Epithelial cell of esophagus (primary cell): ENCODE data around the gene JUN.

Experiments
- DNase-seq: peaks from one replicate; pipeline ENCODE4 v3.0.0; 2010; ENCODE audit warnings: low read depth
- H3K4me3 ChIP-seq: 2 replicates; pipeline ENCODE4 v1.5.1; 2011; ENCODE audit warnings: mild to moderate bottlenecking, low read length, control low read depth
- CTCF ChIP-seq: IDR thresholded peaks from 2 replicates; pipeline ENCODE4 v1.5.1; 2011; ENCODE audit warnings: low read depth, mild to moderate bottlenecking, low read length, control low read depth, inconsistent platforms; ENCODE audit not compliant: insufficient read depth; ENCODE audit errors: missing control alignments

Gene JUN

GRCh38 chr1:58815069-58815685 lies 31.3 kb upstream of the JUN start:
- no peak for TF ChIP-seq CTCF
- H3K4me3 ChIP-seq, result peak overlapping the region; percentile 57
- DNase-seq, result peak; percentile 67

GRCh38 chr1:58814251-58815068 lies 30.6 kb upstream of the JUN start:
- no peak for TF ChIP-seq CTCF
- peak overlapping the region; percentile 13 for H3K4me3 ChIP-seq
- DNase-seq, result peak; percentile 74

GRCh38 chr1:58813801-58814200 lies 30.0 kb upstream of the JUN start:
- no peak for DNase-seq
- TF ChIP-seq CTCF, result no peak
- H3K4me3 ChIP-seq, result no peak overlapping the region

GRCh38 chr1:58813361-58813760 lies 29.5 kb upstream of the JUN start:
- no peak for TF ChIP-seq CTCF
- DNase-seq, result no peak
- no peak overlapping the region for H3K4me3 ChIP-seq

- no peak overlapping the region for H3K4me3 ChIP-seq
- TF ChIP-seq CTCF, result no peak
- peak; percentile 70 for DNase-seq
These were observed 29.1 kb upstream of the JUN start for GRCh38 chr1:58812926-58813325.

- peak; percentile 37 for DNase-seq
- no peak for TF ChIP-seq CTCF
- no peak overlapping the region for H3K4me3 ChIP-seq
These were observed 28.6 kb upstream of the JUN start for GRCh38 chr1:58812468-58812867.

- TF ChIP-seq CTCF, result no peak
- peak; percentile 85 for DNase-seq
- H3K4me3 ChIP-seq, result no peak overlapping the region
These were observed 27.5 kb upstream of the JUN start for GRCh38 chr1:58811303-58811702.
